Fibroblast of pulmonary artery (primary cell): ENCODE results near the gene LAMA5.
A peak's percentile ranks its signal among the peaks of the same experiment; 100 is the strongest.

ENCODE experiments used
- DNase-seq: peaks from one replicate; pipeline ENCODE4 v3.0.0-alpha.2; 2010; ENCODE audit warnings: low read depth
- H3K4me3 ChIP-seq: replicated peaks from 2 replicates; pipeline ENCODE4 v1.5.1; 2011; ENCODE audit warnings: low read depth, mild to moderate bottlenecking, control low read depth, low read length, moderate library complexity
- CTCF ChIP-seq: IDR thresholded peaks from 2 replicates; pipeline ENCODE4 v1.5.1; 2011; ENCODE audit warnings: mild to moderate bottlenecking, control low read depth, low read length, inconsistent platforms; ENCODE audit errors: missing control alignments

The LAMA5 gene

GRCh38 chr20:62308102-62308822 lies 58.9 kb downstream of the LAMA5 start:
- no peak for DNase-seq
- TF ChIP-seq CTCF: no peak
- H3K4me3 ChIP-seq: no peak overlapping the region

DNA sequence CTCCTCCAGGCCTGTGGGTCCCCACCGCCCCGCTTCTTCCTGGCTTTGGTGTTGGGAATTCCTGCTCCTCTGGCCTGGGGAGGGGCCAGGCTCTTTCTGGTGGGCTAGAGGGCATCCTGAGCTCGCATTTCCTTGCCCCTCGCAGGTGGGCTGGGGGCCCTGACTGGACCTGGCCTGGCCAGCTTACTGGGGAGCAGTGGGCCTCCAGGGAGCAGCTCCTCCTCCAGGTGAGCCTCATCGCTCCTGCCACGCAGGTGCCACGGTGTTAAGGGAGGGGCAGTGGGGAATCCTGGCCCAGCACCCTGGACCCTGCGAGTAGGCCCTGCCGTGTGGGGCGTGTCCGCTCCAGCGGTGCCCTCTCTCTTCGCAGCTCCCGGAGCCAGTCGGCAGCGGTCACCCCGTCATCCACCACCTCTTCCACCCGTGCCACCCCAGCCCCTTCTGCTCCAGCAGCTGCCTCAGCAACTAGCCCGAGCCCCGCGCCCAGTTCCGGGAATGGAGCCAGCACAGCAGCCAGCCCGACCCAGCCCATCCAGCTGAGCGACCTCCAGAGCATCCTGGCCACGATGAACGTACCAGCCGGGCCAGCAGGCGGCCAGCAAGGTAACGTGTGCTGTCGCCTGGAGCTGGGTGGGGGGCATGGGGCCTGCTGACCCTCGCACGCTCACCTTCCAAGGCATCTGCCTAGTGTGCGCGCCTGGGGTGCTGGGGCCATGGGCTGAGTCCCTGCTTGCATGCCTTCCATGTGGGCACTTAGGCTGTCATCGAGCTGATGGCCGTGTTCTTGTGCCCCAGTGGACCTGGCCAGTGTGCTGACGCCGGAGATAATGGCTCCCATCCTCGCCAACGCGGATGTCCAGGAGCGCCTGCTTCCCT lies 59.6 kb downstream of the LAMA5 start:
- no peak for TF ChIP-seq CTCF
- H3K4me3 ChIP-seq: no peak overlapping the region
- no peak for DNase-seq

- TF ChIP-seq CTCF: no peak
- no peak overlapping the region for H3K4me3 ChIP-seq
- no peak for DNase-seq
Observed at GRCh38 chr20:62306414-62307187, 60.5 kb downstream of the LAMA5 start.

DNA sequence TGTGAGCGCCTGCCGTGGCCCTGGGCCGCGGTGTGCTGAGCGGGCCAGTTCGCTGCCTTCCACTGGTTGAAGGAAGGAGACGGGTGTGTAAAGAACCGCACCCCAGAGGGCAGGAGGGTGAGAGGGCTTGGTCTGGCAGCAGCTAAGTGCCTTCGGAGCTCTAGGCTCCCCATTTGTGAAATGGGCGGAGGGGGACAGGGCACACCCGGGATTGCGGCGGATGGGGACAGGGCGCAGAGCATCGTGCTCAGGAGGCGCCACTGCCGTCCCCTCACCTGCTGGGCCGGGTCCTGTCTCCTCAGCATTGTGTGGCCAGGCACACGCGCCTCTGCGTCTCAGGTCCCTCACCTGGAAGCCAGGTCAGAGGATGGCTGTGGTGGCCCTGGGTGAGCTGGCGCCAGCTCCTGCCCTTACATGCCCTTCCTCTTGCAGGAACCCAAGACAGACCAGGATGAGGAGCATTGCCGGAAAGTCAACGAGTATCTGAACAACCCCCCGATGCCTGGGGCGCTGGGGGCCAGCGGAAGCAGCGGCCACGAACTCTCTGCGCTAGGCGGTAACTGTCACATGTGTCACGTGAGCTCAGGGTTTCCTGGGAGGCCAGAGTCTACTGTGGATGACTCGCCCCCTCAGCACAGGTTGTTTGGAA lies 61.2 kb downstream of the LAMA5 start:
- no peak overlapping the region for H3K4me3 ChIP-seq

GRCh38 chr20:62305149-62305764 lies 61.9 kb downstream of the LAMA5 start:
- peak overlapping the region; percentile 82 for H3K4me3 ChIP-seq
- no peak for DNase-seq
- TF ChIP-seq CTCF: no peak

More for the DNA sequence above, 61.2 kb downstream of the LAMA5 start:
- no peak for DNase-seq
- no peak for TF ChIP-seq CTCF

DNA sequence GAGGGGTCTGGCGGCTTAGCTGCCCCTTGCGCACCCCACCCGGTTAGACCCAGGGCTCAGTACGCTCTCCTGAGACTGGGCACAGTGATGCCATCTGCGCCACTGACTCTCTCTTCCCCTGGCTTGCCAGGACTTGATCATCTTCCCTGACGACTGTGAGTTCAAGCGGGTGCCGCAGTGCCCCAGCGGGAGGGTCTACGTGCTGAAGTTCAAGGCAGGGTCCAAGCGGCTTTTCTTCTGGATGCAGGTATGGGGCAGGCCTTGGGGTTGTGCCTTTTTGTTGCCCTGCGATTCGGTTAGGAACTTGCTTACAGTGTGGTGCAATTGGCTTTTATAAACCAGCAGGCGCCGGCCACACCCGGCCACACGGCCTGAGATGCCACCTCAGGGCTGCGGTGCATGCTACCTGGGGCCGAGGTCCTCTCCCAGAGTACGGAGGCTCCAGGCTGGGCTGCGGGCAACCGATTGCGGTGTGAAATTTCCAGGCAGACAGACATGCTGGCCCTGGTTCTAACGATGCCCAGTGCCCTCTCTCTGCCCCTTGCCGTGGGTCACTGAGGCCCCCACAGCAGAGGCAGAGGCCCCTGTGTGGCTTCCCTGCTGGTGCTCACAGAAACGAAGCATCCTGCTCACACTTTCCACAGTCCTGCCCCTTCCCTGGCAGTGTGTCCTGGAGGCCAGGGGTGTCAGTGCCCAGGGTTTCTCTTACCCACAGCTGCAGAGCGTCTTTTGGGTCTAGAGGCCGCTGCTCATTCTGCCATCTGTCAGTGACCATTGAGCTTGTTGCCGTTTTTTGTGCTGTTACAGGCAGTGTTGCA lies 62.6 kb downstream of the LAMA5 start:
- TF ChIP-seq CTCF: no peak
- peak overlapping the region; percentile 82 for H3K4me3 ChIP-seq
- DNase-seq: no peak
